ENCODE data around the gene LCK. TPM values are rescaled to one million over a fixed set of nuclear protein-coding genes. Genes with fewer than 3 reads are reported as not detected.

The LCK gene
- polyA plus RNA-seq, 1 experiment: 0.11 TPM

- Histone ChIP-seq H3K27me3 (ENCODE audit: control insufficient read depth, insufficient read depth, low read length) (no peaks in the 10 kb centered on the region), H3K36me3 (ENCODE audit: control insufficient read depth, insufficient read depth, low read length) (peaks cover 30% of the 10 kb centered on the region), H3K4me3 (ENCODE audit: low read depth, low read length) (no peak overlapping the region)
- no peak for DNase-seq (ENCODE audit: low read depth)
- TF ChIP-seq CTCF (IDR thresholded peaks at IDR 0.05; ENCODE audit: insufficient read depth, low read depth, low read length): no peak
- POLR2A ChIA-PET: no interaction called here
- CTCF ChIA-PET: interaction anchor here (1.4 to 2.9 kb wide), 2 partner anchors 13 kb away, joined by 3 to 11 read pairs; no protein-coding TSS in a partner anchor
Observed at GRCh38 chr1:32228771-32229170, 22.3 kb upstream of the LCK start.

DNA sequence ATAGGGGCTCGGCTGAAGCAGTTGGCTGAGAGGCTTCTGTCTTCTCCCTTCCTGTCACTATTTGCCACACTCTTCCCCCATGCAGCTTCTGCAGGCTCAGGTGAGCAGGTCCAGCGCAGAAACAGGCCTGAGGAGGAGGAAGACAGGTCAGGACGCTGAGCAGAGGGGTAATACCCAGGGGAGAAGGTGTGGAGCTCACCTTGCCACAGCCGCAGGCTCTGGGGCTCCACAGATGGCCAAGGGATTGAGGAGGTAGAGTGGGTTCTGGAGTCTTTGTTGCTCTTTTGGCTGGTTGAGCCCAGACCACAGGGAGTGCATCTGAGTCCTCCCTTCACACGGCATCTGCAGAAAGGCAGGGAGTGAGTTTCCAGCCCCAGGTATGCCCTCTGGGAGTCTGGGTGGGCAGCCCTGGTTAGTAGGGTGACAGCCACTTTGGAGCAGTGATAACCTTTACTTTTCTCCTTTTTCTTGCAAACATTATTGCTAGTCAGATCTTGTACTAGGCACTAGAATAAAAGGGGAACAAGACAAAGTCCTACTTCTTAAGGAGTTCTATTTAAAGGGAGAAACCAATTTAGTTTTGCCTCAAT, 19.1 kb upstream of the LCK start:
- Histone ChIP-seq H3K27me3 (ENCODE audit: control insufficient read depth, insufficient read depth, low read length) (no peaks in the 10 kb centered on the region), H3K36me3 (ENCODE audit: control insufficient read depth, insufficient read depth, low read length) (peaks cover 23% of the 10 kb centered on the region), H3K4me3 (ENCODE audit: low read depth, low read length) (no peak overlapping the region)
- CTCF ChIA-PET: interaction anchor here (0.9 kb wide), 1 partner anchor 16 kb away, joined by 3 read pairs; no protein-coding TSS in a partner anchor
- POLR2A ChIA-PET: no interaction called here
- no peak for TF ChIP-seq CTCF (IDR thresholded peaks at IDR 0.05; ENCODE audit: insufficient read depth, low read depth, low read length)
- DNase-seq (ENCODE audit: low read depth): no peak

DNA sequence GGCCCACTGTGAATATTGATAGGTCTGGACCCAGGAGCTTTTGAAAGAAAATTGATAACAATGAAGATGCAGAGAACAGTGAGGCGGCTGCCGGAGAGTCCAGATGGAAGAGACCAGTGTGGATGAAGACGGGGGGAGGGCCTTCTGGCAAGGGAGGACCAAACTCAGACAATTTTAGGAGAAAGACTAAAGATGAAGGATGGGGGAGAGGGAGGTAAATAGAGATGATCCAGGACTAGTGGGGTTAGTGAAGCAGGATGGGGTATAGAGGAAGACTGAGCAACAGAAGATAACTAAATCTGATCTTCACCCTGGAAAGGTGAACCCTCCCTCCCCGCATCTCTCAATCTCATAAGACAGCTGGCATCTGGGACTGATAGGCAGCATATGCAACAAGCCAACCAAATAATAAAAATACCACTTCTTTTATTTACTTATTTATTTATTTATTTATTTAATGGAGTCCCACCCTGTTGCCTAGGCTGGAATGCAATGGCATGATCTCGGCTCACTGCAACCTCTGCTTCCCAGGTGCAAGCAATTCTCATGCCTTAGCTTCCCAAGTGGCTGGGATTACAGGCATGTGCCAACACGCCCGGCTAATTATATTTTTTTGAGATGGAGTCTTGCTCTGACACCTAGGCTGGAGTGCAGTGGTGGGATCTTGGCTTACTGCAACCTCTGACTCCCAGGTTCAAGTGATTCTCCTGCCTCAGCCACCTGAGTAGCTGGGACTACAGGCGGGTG, 18.3 kb upstream of the LCK start:
- Histone ChIP-seq H3K4me3 (ENCODE audit: low read depth, low read length) (no peak overlapping the region), H3K27me3 (ENCODE audit: control insufficient read depth, insufficient read depth, low read length) (no peaks in the 10 kb centered on the region), H3K36me3 (ENCODE audit: control insufficient read depth, insufficient read depth, low read length) (peaks cover 21% of the 10 kb centered on the region)
- no peak for TF ChIP-seq CTCF (IDR thresholded peaks at IDR 0.05; ENCODE audit: insufficient read depth, low read depth, low read length)
- ChIA-PET POLR2A (no interaction called here), CTCF (interaction anchor here (0.9 kb wide), 1 partner anchor 16 kb away, joined by 3 read pairs; no protein-coding TSS in a partner anchor)
- no peak for DNase-seq (ENCODE audit: low read depth)

GRCh38 chr1:32234792-32235191, 16.3 kb upstream of the LCK start:
- TF ChIP-seq CTCF (IDR thresholded peaks at IDR 0.05; ENCODE audit: insufficient read depth, low read depth, low read length): no peak
- ChIA-PET CTCF (interaction anchor here (0.6 to 1.4 kb wide), 3 partner anchors 14 to 139 kb away, joined by 3 to 5 read pairs (median 5); no protein-coding TSS in a partner anchor), POLR2A (no interaction called here)
- Histone ChIP-seq H3K36me3 (ENCODE audit: control insufficient read depth, insufficient read depth, low read length) (peaks cover 12% of the 10 kb centered on the region), H3K27me3 (ENCODE audit: control insufficient read depth, insufficient read depth, low read length) (no peaks in the 10 kb centered on the region), H3K4me3 (ENCODE audit: low read depth, low read length) (no peak overlapping the region)
- DNase-seq (ENCODE audit: low read depth): no peak

GRCh38 chr1:32239337-32239736, 11.7 kb upstream of the LCK start:
- Histone ChIP-seq H3K36me3 (ENCODE audit: control insufficient read depth, insufficient read depth, low read length) (peaks cover 4% of the 10 kb centered on the region; the same call in 1 of the 2 replicates), H3K27me3 (ENCODE audit: control insufficient read depth, insufficient read depth, low read length) (no peaks in the 10 kb centered on the region), H3K4me3 (ENCODE audit: low read depth, low read length) (no peak overlapping the region)
- DNase-seq (ENCODE audit: low read depth): no peak
- ChIA-PET CTCF (interaction anchor here (0.6 to 4.3 kb wide), 4 partner anchors 9 to 34 kb away, joined by 3 to 23 read pairs (median 12); no protein-coding TSS in a partner anchor), POLR2A (no interaction called here)
- no peak for TF ChIP-seq CTCF (IDR thresholded peaks at IDR 0.05; ENCODE audit: insufficient read depth, low read depth, low read length)

Measured in BJ (cell line).